H1 (cell line): ENCODE measurements around the gene KCNA10. TPM values are rescaled to one million over a fixed set of nuclear protein-coding genes. Genes with fewer than 3 reads are reported as not detected.

Source experiments
- KDM1A ChIP-seq: fragments of 200-600, 300-600 bp; sonication (generic); IDR thresholded peaks from 2 replicates; pipeline ENCODE4 v1.7.1; 2016; ENCODE audit warnings: mild to moderate bottlenecking, low read length, borderline replicate concordance
- RXRA ChIP-seq: IDR thresholded peaks from 2 replicates; pipeline ENCODE4 v1.6.1; 2011; ENCODE audit warnings: low read depth, mild to moderate bottlenecking, low read length, moderate library complexity; ENCODE audit not compliant: insufficient read depth
- SIX5 ChIP-seq: IDR thresholded peaks from 2 replicates; pipeline ENCODE4 v1.6.1; 2011; ENCODE audit warnings: mild to moderate bottlenecking, low read depth, low read length
- SRF ChIP-seq: IDR thresholded peaks from 2 replicates; pipeline ENCODE4 v1.6.1; 2011; ENCODE audit warnings: mild to moderate bottlenecking, low read depth, low read length, moderate library complexity
- SUZ12 ChIP-seq: fragments of 200-600 bp; sonication (generic); IDR thresholded peaks from 2 replicates; pipeline ENCODE4 v1.6.1; 2012; ENCODE audit warnings: mild to moderate bottlenecking, inconsistent platforms, low read length, moderate library complexity, mixed read lengths
- polyA plus RNA-seq, 7 experiments: library from polyadenylated mRNA; depleted of rRNA in 3 of 7; stranded (reverse) in 5 of 7; unstranded in 2 of 7; fragments of >200 nt in 5 of 7; fragments of 200-250 nt in 2 of 7; gene quantifications; 1 replicate in 5 of 7; 2 replicates in 1 of 7; 4 replicates in 1 of 7; pipeline versions ENCODE4 v1.2.1 to v1.2.3, GENCODE V29; 2011 to 2013; ENCODE audit warnings: missing spikeins in 2 of 7, mixed read lengths in 2 of 7
- total RNA-seq: library from RNA; stranded (reverse); fragmentation: NEBNext Ultra II Directional; extraction: Animal tissue kit (Norgen Biotek cat#: 25700); gene quantifications from 2 replicates; pipeline ENCODE4 v1.2.1, GENCODE V29; 2021
- TF ChIP-seq, protein P1 (sequence below): IDR thresholded peaks from 2 replicates; pipeline ENCODE4 v1.6.1; 2012; ENCODE audit warnings: low read length, inconsistent platforms
- TF ChIP-seq, protein P2 (sequence below): IDR thresholded peaks from 2 replicates; pipeline ENCODE4 v1.6.1; 2012; ENCODE audit warnings: inconsistent platforms

KCNA10 gene
- total and polyA plus RNA-seq, 2 of the 8 experiments (the other 6 are each of a cell fraction or from before 2014, with no cell fraction given): not detected

DNA sequence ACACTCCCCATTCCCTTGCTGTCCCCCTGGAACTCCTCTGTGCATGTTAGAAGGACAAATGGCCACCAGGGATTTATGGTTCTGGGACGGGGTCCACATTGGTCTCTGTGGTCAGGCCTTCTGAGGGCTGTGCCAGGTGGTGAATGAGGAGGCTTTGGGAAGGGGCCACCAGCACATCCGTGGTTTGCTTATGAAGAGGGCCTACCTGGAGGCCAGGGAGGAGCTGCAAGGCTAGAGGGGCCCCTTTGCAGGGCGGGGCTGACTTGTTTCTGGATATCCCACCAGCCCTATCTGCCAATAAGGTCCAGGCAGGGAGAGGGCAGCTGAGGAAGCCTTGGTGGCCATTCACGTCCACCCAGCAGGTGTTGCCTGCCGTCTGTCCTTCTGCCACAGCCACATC, 24.9 kb downstream of the KCNA10 start (continued):
- TF ChIP-seq SRF: no peak
- TF ChIP-seq, protein P1, sequence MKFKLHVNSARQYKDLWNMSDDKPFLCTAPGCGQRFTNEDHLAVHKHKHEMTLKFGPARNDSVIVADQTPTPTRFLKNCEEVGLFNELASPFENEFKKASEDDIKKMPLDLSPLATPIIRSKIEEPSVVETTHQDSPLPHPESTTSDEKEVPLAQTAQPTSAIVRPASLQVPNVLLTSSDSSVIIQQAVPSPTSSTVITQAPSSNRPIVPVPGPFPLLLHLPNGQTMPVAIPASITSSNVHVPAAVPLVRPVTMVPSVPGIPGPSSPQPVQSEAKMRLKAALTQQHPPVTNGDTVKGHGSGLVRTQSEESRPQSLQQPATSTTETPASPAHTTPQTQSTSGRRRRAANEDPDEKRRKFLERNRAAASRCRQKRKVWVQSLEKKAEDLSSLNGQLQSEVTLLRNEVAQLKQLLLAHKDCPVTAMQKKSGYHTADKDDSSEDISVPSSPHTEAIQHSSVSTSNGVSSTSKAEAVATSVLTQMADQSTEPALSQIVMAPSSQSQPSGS: no peak
- TF ChIP-seq SUZ12: no peak
- TF ChIP-seq, protein P2, sequence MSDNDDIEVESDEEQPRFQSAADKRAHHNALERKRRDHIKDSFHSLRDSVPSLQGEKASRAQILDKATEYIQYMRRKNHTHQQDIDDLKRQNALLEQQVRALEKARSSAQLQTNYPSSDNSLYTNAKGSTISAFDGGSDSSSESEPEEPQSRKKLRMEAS: no peak
- TF ChIP-seq RXRA: no peak
- TF ChIP-seq KDM1A: no peak
- TF ChIP-seq SIX5: no peak
- TF ChIP-seq, all 59 proteins: peak for 0
